GM19395 (cell line): ENCODE measurements around the gene SORCS1.
A peak's percentile ranks its signal among the peaks of the same experiment; 100 is the strongest.

Experiments used
- ATAC-seq: cut with Tn5 transposase; IDR thresholded peaks from one replicate; pipeline ENCODE4 v1.9.1; 2021; ENCODE audit warnings: mild to moderate bottlenecking, moderate library complexity; ENCODE audit not compliant: unreplicated experiment

Gene SORCS1

DNA sequence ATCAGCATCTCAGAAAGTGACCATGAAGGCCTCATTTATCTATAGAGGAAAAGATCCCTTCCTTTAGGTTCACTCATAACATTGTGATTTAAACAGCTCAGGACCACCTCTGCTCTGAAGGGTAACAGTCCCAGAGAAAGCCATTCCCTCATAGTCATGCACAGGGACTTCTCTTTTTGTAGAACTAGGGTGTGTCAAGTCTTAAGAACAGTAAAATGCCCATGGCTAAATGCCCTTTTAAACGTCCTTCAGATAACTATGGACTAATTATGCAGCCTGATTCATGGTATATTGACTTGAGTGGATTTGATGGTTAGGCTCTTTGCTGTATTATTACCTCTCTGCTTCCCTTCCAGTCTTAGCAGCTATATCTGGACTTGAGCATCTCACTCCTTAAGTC is 337.8 kb downstream of the SORCS1 start:
- no peak for ATAC-seq

DNA sequence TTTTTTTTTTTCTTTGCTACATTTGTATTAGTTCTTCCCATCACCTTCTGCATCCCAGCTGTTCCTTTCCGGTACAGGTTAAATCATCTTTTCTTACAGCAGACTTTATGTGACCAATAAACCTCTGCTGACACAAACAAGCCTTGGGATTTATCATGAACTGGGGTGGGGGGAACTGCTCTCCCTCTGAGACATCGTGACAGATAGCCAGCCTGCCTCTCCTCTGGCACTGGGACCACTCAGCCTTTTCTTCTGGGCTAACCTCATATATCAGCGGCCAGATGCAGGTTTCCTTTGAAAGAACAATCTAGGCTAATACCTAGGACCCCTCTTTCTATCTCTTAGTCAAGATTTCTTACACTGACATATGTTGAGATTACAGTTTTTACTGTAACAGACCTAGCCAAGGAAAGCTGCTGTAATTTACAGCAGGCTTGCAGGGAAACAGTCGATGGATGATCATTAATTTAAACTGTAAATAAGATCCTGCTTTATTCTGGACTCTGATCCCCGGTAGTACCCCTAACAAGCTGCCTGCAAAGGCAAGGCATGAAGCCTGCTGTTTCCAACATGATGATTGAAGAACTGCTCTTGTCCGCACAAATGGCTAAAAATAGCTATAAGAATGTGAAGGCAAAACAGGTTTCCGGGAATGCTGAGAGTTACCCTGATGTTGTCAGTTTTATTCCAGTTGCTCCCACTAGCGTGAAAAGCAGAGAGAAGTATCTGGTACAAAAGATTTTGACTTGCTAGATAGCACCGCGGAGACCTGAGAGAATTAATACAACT is 338.7 kb downstream of the SORCS1 start:
- ATAC-seq: no peak

DNA sequence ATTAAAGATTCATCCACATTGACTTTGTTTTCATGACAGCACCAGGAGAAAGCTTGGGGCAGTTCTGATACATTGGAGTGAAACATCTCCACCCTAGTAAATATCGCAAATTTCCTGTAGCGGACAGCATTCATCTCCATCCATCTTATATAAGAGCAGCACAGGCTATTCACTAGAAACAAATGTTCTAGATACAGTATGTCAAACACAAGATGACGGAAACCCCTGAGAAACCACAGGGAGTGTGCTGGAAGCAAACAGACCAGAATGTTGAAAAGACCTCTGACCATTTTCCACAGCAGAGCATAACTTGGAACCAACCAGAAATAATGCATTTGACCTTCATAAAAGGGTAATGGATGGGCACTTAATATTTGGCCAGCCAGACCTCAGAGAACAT is 343.9 kb downstream of the SORCS1 start:
- ATAC-seq: no peak

DNA sequence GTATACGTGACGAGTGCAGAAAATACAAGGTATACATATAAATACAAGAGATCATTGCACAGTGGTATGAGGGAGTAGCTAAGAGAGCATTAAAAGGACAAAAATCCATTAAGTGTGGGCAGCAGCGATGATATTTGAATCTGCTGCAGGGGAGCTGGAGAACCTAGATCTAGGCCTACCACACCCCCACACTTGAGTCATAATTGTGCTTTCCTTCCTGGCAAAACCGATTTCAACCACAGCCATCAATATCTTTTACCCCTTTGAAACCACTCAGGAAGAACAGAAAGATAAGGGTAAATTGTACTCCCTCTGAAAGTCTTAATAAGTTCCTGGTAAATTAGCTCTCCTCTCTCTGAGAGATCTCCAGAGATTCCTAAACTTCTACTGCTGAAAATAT is 345.0 kb downstream of the SORCS1 start:
- ATAC-seq: no peak

DNA sequence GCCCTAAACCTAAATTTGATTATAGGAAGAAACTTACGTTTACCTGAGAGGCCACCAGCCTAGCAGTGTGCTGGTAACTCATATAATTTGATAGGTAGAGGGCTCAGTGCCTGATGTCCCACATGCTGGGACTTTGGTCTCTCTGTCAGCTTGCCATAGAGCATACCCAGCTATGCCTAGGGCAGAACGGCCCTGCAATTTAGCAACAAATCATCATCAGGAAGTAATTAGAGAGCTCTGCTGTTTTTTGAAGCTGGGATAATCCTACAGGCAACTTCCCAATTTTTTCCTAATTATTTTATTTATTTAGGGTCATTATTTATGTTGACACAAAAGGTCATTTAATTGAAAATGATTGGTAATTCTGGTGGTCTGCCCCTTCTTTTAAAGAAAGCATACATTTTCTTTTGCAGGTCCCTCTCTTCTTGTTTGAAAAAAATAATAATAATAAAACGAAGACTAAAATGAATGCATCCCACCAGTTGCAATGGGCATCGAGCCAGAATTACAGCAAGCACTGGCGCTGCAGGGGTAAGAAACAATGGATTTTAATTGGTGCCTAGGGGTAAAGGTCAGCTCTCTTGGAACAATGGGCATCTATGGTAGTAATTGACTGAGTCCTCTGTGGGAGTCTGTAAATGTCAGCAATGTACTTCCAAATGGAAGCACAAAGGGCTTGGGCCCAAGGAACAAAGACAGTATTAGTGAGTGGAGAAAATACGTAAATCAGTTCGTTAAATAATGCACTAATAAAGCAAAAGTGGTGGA is 348.0 kb downstream of the SORCS1 start:
- no peak for ATAC-seq

DNA sequence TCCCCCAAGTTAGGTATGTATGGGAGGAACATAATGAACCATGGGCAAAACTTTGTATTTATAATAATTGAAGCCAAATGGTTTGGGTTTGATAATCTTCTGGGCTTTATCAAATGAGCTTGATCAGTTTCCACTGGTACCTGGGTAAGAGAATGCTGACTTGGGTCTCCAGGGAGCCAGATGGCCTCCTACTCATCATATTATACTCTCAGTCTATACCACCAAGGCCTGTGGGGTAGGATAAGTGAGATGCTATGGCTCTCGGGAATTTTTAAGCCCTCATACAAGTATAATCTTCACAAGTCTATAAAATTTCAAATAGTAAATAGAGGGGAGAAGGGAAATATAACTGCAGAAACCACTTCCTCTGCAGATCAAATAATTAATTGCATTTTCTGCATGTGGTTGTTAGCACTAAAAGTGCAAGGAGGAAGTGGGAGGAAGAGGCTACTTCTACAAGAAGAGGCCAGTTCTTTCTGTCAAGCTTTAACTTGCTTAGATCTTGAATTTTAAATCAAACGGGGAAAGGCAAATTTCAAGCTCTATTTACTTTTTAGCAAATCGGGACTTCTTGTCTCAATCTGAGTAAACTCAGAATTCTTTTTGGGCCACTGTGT is 349.0 kb downstream of the SORCS1 start:
- peak; percentile 56 for ATAC-seq

DNA sequence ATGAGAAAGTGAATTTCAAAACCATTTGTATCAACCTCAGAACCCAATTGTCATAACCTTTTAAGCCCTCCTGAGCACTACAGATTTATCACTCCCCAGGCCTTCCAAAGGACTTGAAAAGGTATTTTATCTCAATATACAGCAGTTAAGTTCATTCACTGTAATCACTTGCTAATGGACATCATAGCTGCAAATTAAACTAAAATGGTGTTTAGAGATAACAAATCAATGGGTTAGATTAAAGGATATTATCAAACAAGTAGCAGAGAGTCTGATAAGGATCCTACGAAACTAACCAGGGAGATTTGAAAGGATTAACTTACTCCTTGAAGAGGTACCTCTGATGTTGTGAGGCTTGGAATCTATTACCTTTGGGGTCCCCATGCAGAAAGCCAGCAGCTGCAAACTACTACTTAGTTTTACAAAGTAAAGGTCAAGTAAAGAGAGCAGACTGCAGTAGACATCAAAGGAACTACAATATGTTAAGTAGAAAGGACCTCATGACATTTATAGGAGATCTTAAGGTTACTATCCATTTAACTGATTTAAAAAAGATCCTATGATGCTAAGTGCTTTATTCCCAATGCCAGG is 359.4 kb downstream of the SORCS1 start:
- no peak for ATAC-seq

DNA sequence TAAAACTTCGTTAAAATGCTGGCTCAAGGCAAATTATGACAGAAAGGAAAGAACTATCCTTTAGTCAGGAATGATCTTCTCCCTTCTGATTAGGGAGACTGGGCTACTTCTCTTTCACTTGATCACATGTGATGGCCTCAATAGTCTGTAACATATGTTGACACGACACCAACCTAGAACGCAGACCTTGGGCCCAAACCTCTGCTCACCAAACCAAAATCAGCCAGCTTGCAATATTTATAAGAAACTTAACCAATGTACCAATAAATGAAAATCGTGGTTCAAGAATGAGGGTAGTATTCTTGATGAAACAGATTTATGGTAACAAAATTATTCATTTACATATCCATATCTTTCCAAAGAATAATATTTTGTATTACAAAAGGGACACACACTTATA is 361.6 kb downstream of the SORCS1 start:
- no peak for ATAC-seq

DNA sequence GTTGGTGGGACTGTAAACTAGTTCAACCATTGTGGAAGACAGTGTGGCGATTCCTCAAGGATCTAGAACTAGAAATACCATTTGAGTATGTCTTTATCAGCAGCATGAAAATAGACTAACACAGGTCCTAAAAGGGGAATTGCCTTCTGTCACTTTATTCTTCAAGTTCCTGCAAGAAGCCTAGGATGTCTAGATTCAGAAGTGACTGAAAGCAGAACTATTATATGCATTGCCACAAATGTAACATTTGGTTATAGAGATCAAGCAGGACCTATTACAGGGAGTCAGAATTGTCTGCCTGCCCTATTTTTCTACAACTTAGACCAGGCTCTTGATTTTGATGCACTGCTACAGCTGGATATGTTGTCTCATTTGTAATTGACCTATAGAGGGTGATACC is 364.7 kb downstream of the SORCS1 start:
- no peak for ATAC-seq

DNA sequence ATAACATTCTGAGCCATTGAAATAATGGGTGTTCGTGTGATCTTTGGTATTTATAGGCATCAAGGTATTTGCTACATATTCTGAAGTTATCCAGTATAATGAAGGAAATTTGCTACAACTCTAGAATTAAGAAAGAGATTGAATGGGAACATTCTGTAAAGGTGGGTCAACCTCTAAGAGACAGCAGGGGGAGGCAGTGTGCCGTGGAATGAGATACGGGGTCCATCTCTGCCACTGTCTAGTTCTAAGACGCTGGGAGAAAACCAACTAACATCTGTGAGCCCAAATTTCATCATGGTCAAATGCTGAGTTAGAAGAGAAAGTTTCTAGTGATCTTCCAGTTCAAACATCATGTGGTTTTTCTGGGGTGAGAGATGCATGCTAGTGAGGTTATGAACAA is 368.9 kb downstream of the SORCS1 start:
- ATAC-seq: peak; percentile 95

DNA sequence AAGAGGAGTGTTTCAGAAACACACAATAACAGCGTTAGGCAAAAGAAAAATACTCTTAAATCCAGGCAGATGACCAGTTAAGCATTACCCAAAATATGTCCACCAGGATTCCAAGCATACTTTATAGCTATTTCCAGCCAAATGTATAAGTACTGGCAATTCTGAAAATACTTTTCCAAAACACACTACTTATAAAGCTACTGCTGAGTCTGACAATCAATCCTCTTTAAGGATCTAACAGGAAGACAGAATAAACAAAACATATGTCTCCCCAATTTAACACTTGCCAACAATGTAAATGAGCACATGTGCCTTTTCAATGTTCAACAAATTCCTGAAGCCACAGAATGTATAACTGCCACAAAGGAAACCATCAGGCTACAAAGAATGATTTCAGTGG is 370.9 kb downstream of the SORCS1 start:
- ATAC-seq: no peak

DNA sequence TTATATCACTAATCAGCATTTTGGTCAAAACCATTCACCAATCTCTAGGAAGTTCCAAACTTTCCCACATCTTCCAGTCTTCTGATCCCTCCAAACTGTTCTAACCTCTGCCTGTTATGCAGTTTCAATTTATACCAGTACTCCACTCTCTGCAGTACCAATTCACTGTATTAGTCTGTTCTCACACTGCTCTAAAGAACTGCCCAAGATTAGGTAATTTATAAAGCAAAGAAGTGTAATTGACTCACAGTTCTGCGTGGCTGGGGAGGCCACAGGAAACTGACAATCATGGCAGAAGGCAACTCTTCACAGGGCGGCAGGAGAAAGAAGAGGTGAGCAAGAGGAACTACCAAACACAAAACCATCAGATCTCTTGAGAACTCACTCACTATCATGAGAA is 374.9 kb downstream of the SORCS1 start:
- no peak for ATAC-seq

DNA sequence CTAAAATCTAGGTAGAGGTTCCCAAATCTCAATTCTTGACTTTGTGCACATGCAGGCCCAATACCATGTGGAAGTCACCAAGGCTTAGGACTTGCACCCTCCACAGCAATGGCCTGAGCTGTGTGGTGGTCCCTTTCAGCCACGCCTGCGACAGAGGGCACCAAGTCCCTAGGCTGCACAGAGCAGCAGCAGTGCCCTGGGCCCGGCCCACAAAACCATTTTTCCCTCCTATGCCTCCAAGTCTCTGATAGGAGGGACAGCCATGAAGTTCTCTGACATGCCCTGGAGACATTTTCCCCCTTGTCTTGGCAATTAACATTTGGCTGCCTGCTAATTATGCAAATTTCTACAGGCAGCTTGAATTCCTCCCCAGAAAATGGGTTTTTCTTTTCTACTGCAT is 375.5 kb downstream of the SORCS1 start:
- no peak for ATAC-seq

DNA sequence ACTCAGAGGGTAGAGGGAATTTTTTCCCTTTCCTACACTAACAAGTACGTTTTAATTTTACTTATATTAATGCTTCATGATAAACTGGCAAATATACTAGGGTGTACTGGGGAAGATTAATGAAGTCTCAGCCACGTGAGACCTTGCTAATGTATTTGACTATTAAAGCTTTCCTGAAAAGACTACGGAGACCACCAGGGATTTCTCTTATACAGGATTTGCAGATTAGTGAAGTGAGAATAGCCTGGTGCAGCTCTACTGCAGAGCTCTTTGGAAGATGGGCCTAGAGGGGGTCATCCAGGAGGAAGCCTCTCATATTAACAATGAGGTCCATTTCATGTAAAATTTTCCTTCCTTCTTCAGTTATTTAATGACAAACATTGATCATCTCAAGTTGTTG is 379.0 kb downstream of the SORCS1 start:
- no peak for ATAC-seq

DNA sequence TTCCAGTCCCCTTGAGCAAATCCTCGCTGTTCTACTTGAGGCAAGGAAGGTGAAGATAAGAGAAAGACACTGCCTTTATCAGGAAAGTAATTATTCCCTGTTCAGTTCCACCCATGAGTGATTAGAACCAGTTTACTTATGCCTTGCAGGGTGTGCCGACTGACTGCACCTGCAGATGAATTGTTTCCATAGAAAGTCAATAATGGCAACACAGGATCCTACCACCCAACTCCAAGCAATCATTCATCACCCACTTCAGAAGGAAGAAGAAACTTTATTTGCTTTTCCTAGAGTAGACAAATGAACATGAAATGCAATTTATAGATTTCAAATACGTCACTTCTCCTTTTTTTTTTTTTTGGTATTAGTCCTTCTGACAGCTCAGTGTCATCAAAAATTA is 383.9 kb downstream of the SORCS1 start:
- ATAC-seq: no peak

DNA sequence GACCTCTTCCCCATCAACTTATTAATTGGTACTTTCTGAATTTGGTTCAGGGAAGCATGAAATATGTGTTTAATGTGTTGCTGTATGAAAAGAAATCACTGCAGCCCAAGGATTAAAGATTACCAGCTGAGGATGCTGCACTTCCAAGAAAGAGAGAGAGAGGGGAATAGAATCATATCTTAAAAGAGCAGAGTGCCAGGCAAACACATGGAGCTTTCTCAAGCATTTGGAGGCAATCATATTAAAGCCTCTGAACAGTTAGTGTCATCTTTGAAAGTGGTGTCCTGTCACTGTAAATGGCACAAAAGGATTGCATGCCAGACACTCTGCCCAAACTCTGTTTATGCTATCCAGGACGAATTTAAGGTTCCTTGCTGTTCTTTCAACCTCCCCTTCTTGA is 386.7 kb downstream of the SORCS1 start:
- ATAC-seq: no peak

DNA sequence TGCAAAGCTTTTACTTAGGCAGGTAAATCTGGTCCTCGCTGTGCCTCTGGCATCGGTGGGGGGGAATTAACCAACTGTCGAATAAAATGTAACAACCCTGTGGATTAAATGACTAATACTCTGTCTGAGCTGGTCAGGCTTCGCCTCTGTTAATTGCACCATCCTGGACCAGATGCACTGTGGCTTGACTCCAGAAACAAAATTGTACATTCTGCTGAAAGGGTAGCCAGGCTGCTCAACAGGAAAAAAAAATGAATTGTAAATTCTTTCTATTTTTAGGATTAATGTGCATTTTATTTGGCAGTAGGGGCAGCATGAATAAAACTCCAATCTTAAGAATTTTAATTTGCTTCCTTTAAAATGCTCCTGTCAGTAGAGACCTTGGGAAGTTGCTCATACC is 389.4 kb downstream of the SORCS1 start:
- no peak for ATAC-seq

DNA sequence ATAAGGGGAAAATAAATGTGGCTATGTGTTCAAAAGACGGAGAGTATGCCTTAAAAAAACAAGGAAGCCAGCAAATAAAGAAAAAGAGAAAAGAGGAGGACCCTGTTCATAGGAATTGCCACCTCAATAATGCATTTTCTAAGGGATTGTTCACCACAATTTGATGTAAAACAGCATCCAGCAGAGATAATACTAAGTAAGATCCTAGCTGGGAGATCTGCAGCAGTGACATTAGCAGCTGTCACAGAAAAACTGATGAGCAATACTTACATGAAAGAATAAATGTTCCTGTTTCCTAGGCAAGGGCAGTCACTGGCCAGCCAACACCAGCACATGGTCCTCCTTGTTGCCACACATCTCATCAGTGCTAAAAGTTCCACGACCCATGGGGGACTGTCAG is 391.5 kb downstream of the SORCS1 start:
- no peak for ATAC-seq

DNA sequence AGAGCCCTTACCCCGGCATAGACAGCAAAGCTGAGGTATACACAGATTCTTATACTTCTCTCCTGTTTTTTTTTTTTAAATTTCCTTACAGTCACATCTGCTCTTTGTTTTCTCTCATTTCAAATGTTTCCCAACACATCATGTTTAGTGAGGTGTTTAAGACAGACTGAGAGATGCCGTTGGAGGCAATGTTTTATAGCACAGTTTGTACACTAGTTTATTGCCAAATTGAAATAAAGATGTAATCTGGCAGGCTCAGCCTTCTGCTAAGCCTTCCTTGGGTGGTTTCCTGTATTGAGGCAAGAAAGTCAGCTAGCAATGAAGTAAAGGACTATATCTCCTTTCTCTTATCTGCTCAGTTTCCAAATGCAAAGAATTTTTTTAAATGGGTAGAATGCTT is 393.4 kb downstream of the SORCS1 start:
- ATAC-seq: no peak

DNA sequence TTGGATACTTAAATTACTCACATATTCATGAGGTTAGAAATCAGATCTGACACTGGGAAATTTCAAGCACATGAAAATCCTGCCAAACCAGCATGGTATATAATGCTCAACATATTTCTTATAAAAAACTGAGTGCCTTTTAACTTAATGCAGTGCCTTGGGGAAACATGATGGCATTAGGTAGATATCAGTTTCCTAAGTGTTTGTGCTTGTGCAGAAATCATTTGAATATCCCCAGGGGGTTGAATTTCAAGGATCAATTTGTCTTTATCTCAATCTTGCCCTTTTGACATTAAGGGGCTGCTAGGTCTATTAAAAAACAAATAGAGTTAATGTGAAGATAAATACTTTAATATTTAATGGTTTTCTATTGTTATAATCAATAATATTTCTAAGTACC is 396.3 kb downstream of the SORCS1 start:
- no peak for ATAC-seq

DNA sequence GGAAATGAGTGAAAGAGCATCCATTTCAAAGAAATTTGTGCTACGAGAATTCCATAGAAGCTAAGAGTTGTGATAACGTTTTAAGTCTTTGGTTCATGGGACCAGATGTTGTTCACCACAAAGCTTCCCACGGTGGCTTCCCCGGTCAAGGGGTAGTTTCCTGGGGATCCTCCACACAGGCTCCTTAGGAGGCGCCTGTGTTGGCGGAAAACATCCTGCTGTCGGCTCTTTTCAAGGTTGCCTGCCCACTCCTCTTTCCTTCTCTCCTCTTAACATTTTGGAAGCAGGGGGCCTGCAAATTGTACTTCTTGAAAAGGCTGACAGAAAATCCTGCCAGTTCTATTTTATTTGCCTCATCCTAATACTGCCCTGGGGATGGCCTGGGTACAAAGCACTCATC is 398.6 kb downstream of the SORCS1 start:
- ATAC-seq: no peak
